GM19099 (cell line): ENCODE measurements around the gene UNCX.

ENCODE experiments used
- POLR2A ChIP-seq: IDR thresholded peaks from 3 replicates; pipeline ENCODE4 v1.6.1; 2011; ENCODE audit warnings: low read depth; ENCODE audit not compliant: insufficient read length; ENCODE audit errors: extremely low read depth

UNCX gene

DNA sequence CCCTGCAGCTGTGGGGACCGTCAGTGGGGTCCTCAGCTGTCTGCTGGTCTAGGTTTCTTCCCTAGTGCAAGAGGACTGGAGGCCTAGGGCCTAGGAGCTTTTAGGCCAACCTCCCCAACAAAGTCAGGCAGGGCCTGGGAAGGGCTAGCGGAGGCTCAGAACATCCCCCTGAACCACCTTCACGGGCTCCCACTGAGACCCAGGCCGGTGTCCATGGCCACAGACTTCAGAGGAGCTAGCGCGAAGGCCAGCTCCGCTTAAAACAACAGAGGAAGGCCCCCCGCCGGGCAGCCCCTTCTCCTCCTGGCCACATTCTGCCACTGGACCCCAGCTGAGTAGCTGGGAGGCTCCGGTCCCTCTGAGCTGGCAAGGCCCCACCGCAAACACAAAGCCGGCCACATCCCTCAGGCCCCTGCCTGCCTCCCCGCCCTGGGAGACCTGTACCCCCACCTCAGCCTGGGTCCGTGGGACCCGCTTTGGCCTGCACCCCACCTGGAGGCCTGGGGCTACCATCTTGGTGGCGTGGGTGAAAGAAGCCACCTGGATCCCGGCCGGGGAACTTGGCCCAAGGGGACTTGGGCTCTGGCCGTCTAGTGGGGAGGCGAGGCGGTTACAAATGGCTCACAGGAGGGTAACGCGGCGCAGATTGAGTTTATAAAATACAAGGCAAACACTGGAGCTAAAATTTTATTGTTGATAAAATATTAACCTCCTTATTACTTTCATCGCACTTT is 5.4 kb upstream of the UNCX start:
- no peak for TF ChIP-seq POLR2A

DNA sequence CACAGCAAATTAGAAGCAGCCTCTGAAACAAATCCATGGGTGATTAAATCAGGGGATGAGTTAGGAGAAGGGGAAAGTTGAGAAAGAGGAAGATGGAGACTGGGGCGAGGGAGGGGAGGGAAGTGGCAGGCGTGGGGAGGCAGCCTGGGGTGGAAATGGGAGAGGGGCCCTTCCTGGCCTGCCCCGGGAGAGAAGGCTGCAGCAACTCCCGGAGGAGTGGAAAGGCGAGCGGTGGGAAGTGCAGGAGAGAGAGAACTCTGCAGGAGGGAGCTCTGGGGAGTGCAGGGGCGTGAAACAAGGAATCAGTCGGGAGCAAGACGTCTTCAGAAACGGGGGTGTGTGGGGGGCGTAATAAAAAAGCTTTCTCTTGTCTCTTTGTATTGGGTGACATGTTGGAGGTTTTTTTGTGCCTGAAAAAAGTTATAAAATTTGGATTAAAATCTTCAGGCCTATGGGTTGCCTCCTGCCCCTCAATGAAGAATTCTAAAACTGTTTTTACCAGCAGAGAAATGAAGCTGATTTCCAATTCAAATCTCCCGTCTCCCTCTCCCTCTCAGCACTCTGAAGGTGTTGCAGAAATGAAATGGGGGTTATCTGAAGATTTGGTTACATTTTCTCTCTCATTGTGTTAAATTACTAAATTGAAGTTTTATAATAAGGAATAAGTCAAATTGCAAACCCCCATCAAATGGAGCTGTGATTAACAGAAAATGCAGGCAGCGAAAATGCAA is 4.7 kb upstream of the UNCX start:
- no peak for TF ChIP-seq POLR2A

DNA sequence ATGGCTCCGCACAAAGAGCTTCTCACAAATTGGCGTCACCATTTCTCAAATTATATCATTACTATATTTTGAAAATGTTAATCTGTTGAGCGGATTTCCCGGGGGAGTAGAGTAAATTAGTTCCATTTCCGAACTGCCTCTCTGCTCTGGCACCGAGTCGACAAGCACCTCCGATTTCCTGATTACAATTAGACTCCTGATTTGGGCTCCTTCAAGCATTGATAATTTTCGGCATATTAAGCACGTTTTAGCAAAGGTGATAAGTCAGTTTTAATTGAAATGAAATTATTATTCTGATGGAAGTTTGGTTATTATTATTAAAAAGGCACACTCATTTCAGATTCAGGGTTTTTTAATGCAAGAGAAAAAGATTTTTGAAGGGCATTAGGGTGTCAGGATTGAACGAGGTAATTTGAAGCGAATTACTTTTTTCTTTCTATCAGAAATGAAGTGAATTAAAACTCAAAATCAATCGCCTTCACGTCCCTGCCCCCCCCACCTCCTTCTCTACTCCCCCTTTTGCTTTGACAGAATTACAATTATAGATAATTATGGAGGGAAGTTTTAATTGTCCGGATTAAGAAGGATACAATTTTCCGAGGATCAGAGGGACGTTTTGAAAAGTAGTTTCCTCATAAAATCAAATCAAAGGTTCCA is 4.0 kb upstream of the UNCX start:
- no peak for TF ChIP-seq POLR2A

DNA sequence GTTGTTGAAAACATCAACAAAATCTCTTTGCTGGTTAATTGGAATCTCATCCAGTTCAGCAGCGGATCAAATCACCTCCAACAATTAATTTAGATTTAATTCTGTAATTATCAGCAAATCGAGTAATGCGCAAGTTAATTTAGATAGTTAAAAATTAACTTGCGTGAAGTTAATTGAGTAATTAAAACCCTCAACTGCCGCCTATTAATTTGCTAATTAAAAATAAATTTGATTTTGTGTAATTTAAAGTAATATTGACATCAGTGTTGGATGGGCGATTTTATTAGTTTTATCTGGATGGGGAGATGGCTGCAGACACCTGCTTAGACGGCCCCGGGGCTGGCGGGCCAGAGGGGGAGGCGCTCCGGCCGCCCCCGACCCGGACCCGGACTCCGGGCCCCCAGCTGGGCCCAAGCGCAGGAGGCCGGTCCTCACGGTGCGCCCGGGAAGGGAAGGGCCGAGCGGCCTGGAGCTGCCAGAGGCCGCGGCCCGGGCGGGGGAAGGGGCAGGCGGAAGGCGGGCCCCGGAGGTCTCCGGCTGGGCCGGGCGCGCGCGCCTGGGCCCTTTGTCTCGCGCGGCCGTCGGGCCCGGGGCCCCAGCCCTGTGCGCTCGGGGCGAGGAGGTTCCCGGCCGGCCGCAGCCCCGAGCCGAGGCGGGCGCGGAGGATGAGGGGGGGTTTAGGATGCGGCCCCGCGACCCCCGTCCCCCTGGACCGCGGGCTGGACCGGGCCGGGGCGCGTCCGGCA is 3.3 kb upstream of the UNCX start:
- no peak for TF ChIP-seq POLR2A

- TF ChIP-seq POLR2A, result no peak
Measured at GRCh38 chr7:1229956-1230355, 2.7 kb upstream of the UNCX start.

GRCh38 chr7:1230411-1231213 is 2.1 kb upstream of the UNCX start:
- no peak for TF ChIP-seq POLR2A

- no peak for TF ChIP-seq POLR2A
Measured at GRCh38 chr7:1231214-1232102, 1.2 kb upstream of the UNCX start.

- no peak for TF ChIP-seq POLR2A
Measured at GRCh38 chr7:1232103-1232466, 587 bp upstream of the UNCX start.

GRCh38 chr7:1233333-1234048 is 819 bp downstream of the UNCX start:
- no peak for TF ChIP-seq POLR2A

DNA sequence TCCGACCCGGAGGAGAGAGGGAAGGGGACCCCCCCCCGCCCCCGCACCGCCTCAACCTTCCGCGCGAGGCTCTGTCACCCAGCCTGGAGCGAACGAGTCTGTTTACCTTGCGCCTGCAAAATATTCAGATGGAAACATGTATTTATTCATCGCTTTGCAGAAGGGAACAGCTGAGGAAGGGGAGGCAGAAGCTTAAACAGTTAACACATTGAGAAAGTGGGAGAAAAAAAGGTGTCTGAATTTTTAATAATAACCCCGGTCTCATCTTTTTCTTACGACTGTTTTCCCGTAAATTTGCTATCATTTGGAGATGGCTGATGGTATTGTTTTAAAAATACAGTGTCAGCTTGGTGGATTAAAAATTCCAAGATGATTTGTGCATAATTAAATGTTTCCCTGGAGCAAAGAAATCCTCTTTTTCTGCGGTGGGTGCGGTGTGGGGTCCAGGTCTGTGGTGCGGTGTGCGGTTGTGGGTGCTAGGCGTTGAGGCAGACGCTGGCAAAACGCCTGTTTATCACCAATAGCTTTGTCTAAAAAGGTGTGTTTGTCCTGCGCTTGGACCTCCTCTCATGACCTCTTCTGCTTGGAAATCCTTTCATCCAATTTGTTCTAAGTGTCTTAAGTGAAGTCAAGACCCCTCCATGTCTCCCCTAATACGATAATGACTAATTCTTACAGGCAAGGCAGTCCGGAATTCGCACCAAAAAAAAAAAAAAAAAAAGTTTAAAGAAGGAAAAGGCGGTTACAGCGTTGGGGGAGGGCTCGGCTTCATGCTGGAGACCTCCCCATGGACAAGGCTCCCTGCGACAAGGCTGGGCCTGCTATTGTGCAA is 1.6 kb downstream of the UNCX start:
- no peak for TF ChIP-seq POLR2A

- TF ChIP-seq POLR2A, result no peak
Measured at GRCh38 chr7:1234881-1235500, 2.3 kb downstream of the UNCX start.
